Lower leg skin (tissue), 4 donors: ENCODE measurements around the gene GGT7. TPM values are rescaled to one million over a fixed set of nuclear protein-coding genes. Genes with fewer than 3 reads are reported as not detected.
"Not testable (repeated sequence)": the region's sequence is repeated elsewhere in the genome, so short reads cannot be mapped to it uniquely, and the experiment has no call there.

Source experiments
- DNase-seq, 2 donors: peaks; one replicate each; pipeline ENCODE4 v3.0.0-alpha.2; 2019; ENCODE audit warnings: low spot score in 2 of 2
- H3K4me3 ChIP-seq: fragments of 200-600 bp; sonication (generic); 2 replicates; pipeline ENCODE4 v1.5.1; 2017; ENCODE audit warnings: mild to moderate bottlenecking, low read depth; ENCODE audit not compliant: poor library complexity, severe bottlenecking
- POLR2A ChIP-seq, 2 donors: fragments of 450-650 bp; IDR thresholded peaks; one replicate each; pipeline ENCODE4 v1.6.1; 2016 to 2017; ENCODE audit warnings: antibody characterized with exemption in 2 of 2, mild to moderate bottlenecking in 1 of 2, moderate library complexity in 1 of 2
- WGBS, 2 donors: methylation state at CpG; one replicate each; pipeline ENCODE4 v1.1.5; 2018; 5-methylcytosine and 5-hydroxymethylcytosine counted together
- intact Hi-C: fragments of 100-400 bp; cut with DNase I; formaldehyde crosslinking; loops from one replicate; pipeline ENCODE4 v1.15.0; 2023; ENCODE audit warnings: low total_unique reads
- total RNA-seq, 4 donors: library from RNA; depleted of rRNA; stranded (reverse); fragments of >200 nt; gene quantifications; one replicate each; pipeline ENCODE4 v1.1.0, GENCODE V29; 2016
- TF ChIP-seq, protein P1 (sequence below), 3 donors: fragments of 450-650 bp; IDR thresholded peaks; one replicate each; pipeline ENCODE4 v1.5.1; 2016; ENCODE audit warnings: antibody characterized with exemption in 3 of 3, mild to moderate bottlenecking in 3 of 3, moderate library complexity in 2 of 3

The GGT7 gene
- total RNA-seq, 4 donors from 2014 or later: 8.6 to 12.9 (median 9.6) TPM

- WGBS, 2 donors: 61 to 70% methylated on average over 8 of the region's 8 CpGs
- DNase-seq: no peak
- no peak overlapping the region for H3K4me3 ChIP-seq
- intact Hi-C loops: no loop called here
- TF ChIP-seq POLR2A (IDR thresholded peaks at IDR 0.05): no peak
- TF ChIP-seq, protein P1, sequence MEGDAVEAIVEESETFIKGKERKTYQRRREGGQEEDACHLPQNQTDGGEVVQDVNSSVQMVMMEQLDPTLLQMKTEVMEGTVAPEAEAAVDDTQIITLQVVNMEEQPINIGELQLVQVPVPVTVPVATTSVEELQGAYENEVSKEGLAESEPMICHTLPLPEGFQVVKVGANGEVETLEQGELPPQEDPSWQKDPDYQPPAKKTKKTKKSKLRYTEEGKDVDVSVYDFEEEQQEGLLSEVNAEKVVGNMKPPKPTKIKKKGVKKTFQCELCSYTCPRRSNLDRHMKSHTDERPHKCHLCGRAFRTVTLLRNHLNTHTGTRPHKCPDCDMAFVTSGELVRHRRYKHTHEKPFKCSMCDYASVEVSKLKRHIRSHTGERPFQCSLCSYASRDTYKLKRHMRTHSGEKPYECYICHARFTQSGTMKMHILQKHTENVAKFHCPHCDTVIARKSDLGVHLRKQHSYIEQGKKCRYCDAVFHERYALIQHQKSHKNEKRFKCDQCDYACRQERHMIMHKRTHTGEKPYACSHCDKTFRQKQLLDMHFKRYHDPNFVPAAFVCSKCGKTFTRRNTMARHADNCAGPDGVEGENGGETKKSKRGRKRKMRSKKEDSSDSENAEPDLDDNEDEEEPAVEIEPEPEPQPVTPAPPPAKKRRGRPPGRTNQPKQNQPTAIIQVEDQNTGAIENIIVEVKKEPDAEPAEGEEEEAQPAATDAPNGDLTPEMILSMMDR (IDR thresholded peaks at IDR 0.05): no peak
These were observed 51.7 kb downstream of the GGT7 start for GRCh38 chr20:34820805-34821578.

DNA sequence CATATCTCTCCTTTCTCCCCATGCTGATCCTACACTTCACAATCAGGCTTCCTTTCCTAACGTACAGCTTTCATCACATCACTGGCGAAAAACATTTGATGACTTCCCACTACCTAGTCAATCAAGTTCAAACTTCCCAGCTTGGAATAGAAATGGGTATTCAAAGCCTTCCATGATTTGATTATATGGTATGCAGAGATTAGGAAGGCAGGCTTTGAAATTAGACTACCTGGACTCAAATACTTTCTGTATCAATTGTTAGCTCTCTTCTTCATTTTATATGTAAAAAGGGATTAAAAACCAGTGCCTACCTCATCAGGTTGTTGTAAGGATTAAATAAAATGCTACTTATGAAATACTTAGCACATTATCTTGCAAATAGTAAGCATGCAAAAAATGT is 54.9 kb downstream of the GGT7 start:
- no peak overlapping the region for H3K4me3 ChIP-seq
- TF ChIP-seq, protein P1 (IDR thresholded peaks at IDR 0.05): no peak
- TF ChIP-seq POLR2A (IDR thresholded peaks at IDR 0.05): no peak
- DNase-seq: no peak
- intact Hi-C loops: no loop called here
- WGBS, 2 donors: 45 to 66% methylated on average over 2 of the region's 2 CpGs

DNA sequence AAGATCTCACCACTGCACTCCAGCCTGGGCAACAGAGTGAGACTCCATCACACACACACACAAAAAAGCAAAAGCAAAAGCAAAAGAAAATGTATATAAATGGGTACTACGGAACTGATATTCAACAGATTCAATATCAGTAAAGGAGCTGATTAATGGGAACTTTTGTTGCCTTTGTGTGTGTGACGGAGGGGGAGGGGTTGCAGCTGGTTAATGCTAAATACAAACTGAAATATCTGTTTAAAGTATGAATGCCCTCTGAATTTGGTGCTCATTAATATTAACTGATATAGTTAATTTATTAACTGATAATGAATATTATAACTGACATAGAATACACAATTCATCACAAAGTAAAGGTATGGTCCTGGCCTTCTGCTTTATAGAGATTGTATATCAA is 55.6 kb downstream of the GGT7 start:
- TF ChIP-seq, protein P1 (IDR thresholded peaks at IDR 0.05): no peak
- no peak for TF ChIP-seq POLR2A (IDR thresholded peaks at IDR 0.05)
- intact Hi-C loops: no loop called here
- DNase-seq: no peak
- WGBS, 2 donors: 46 to 72% methylated on average over 2 of the region's 2 CpGs
- H3K4me3 ChIP-seq: no peak overlapping the region

GRCh38 chr20:34815636-34816035 is 57.0 kb downstream of the GGT7 start:
- WGBS, 2 donors: 84 to 88% methylated on average over 1 of the region's 1 CpG
- no peak for DNase-seq
- TF ChIP-seq POLR2A (IDR thresholded peaks at IDR 0.05): no peak
- TF ChIP-seq, protein P1 (IDR thresholded peaks at IDR 0.05): no peak
- no peak overlapping the region for H3K4me3 ChIP-seq
- intact Hi-C loops: no loop called here

- no peak overlapping the region for H3K4me3 ChIP-seq
- TF ChIP-seq, protein P1 (IDR thresholded peaks at IDR 0.05): no peak
- TF ChIP-seq POLR2A (IDR thresholded peaks at IDR 0.05): no peak
- intact Hi-C loops: no loop called here
- 98% methylated on average over 5 of the region's 5 CpGs for WGBS, 2 donors
- no peak for DNase-seq
These were observed 64.1 kb downstream of the GGT7 start for GRCh38 chr20:34808583-34808982.

DNA sequence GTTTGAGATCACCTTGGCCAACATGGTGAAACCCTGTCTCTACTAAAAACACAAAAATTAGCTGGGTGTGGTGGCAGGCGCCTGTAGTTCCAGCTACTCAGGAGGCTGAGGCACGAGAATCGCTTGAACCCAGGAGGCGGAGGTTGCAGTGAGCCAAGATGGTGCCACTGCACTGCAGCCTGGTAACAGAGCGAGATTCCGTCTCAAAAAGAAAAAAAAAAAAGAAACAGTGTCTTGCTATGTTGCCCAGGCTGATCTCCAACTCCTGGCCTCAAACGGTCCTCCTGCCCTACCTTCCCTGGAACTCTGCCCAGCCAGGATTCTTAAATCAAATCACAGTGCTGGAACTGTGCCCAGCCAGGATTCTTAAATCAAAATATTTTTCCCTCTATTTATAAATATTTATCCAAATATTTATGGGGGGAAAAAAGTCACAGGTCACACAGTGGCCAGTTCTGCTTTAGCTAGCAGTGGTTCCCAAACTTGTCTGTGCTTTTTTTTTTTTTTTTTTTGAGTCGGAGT is 64.7 kb downstream of the GGT7 start:
- H3K4me3 ChIP-seq, DNase-seq, intact Hi-C loops: not testable (repeated sequence)
- 81 to 87% methylated on average over 8 of the region's 8 CpGs for WGBS, 2 donors
